Measurements from ENCODE around the gene SCAPER. TPM values are rescaled to one million over a fixed set of nuclear protein-coding genes. Genes with fewer than 3 reads are reported as not detected.

Gene SCAPER
- polyA plus RNA-seq, 1 donor from 2014 or later, result 77.1 TPM

- H3K4me3 ChIP-seq (ENCODE audit: low read length), result no peak overlapping the region
- H3K36me3 ChIP-seq (ENCODE audit: insufficient read depth, low read length), result no peaks in the 10 kb centered on the region
- no peak overlapping the region for H3K4me2 ChIP-seq (ENCODE audit: low read length)
- no peaks in the 10 kb centered on the region for H3K9me3 ChIP-seq (ENCODE audit: low read length)
- H3K79me2 ChIP-seq (replicated peaks; ENCODE audit: insufficient read depth, low read length), result no peaks in the 10 kb centered on the region
- H3K9me2 ChIP-seq (ENCODE audit: insufficient read depth, low read length), result no peaks in the 10 kb centered on the region
- no peak overlapping the region for H2AFZ ChIP-seq (ENCODE audit: low read depth, low read length)
- no peaks in the 10 kb centered on the region for H3F3A ChIP-seq (ENCODE audit: insufficient read depth, low read length, poor library complexity, severe bottlenecking)
- TF ChIP-seq TAF1 (IDR thresholded peaks at IDR 0.05; ENCODE audit: low read depth) (no peak), CTCF (IDR thresholded peaks at IDR 0.05; ENCODE audit: poor library complexity, severe bottlenecking) (no peak), SMC3 (conservative IDR thresholded peaks at IDR 0.05; ENCODE audit: poor library complexity) (no peak), REST (IDR thresholded peaks at IDR 0.05; ENCODE audit: borderline replicate concordance) (no peak), MXI1 (conservative IDR thresholded peaks at IDR 0.05; ENCODE audit: poor library complexity, severe bottlenecking) (no peak), POLR2AphosphoS5 (IDR thresholded peaks at IDR 0.05) (no peak), EZH2 (IDR thresholded peaks at IDR 0.05; ENCODE audit: borderline replicate concordance, insufficient read depth, low read length, poor library complexity, severe bottlenecking) (no peak), RAD21 (conservative IDR thresholded peaks at IDR 0.05) (no peak), EP300 (conservative IDR thresholded peaks at IDR 0.05; ENCODE audit: poor library complexity, severe bottlenecking) (no peak)
- H3K27ac ChIP-seq (ENCODE audit: low read length), result no peak overlapping the region
- H3K9ac ChIP-seq (ENCODE audit: low read length), result no peak overlapping the region
- no peaks in the 10 kb centered on the region for H3K27me3 ChIP-seq (ENCODE audit: insufficient read depth, low read depth, low read length)
- H4K20me1 ChIP-seq (ENCODE audit: insufficient read depth), result no peaks in the 10 kb centered on the region
These were observed 528.3 kb downstream of the SCAPER start for GRCh38 chr15:76376816-76377215.

GRCh38 chr15:76376029-76376428 is 529.1 kb downstream of the SCAPER start:
- H4K20me1 ChIP-seq (ENCODE audit: insufficient read depth), result no peaks in the 10 kb centered on the region
- no peak for TF ChIP-seq RAD21 (conservative IDR thresholded peaks at IDR 0.05)
- TF ChIP-seq MXI1 (conservative IDR thresholded peaks at IDR 0.05; ENCODE audit: poor library complexity, severe bottlenecking), result no peak
- no peak for TF ChIP-seq TAF1 (IDR thresholded peaks at IDR 0.05; ENCODE audit: low read depth)
- TF ChIP-seq EZH2 (IDR thresholded peaks at IDR 0.05; ENCODE audit: borderline replicate concordance, insufficient read depth, low read length, poor library complexity, severe bottlenecking), result no peak
- TF ChIP-seq CTCF (IDR thresholded peaks at IDR 0.05; ENCODE audit: poor library complexity, severe bottlenecking), result no peak
- TF ChIP-seq REST (IDR thresholded peaks at IDR 0.05; ENCODE audit: borderline replicate concordance), result no peak
- TF ChIP-seq EP300 (conservative IDR thresholded peaks at IDR 0.05; ENCODE audit: poor library complexity, severe bottlenecking), result no peak
- TF ChIP-seq POLR2AphosphoS5 (IDR thresholded peaks at IDR 0.05), result no peak
- TF ChIP-seq SMC3 (conservative IDR thresholded peaks at IDR 0.05; ENCODE audit: poor library complexity), result no peak

More at GRCh38 chr15:76376029-76376428, 529.1 kb downstream of the SCAPER start:
- Histone ChIP-seq H3K27ac (ENCODE audit: low read length) (no peak overlapping the region), H3K9me3 (ENCODE audit: low read length) (no peaks in the 10 kb centered on the region), H3F3A (ENCODE audit: insufficient read depth, low read length, poor library complexity, severe bottlenecking) (no peaks in the 10 kb centered on the region), H3K4me2 (ENCODE audit: low read length) (no peak overlapping the region), H3K79me2 (replicated peaks; ENCODE audit: insufficient read depth, low read length) (no peaks in the 10 kb centered on the region), H2AFZ (ENCODE audit: low read depth, low read length) (no peak overlapping the region), H3K36me3 (ENCODE audit: insufficient read depth, low read length) (no peaks in the 10 kb centered on the region), H3K9me2 (ENCODE audit: insufficient read depth, low read length) (no peaks in the 10 kb centered on the region), H3K4me3 (ENCODE audit: low read length) (no peak overlapping the region), H3K9ac (ENCODE audit: low read length) (no peak overlapping the region), H3K27me3 (ENCODE audit: insufficient read depth, low read depth, low read length) (no peaks in the 10 kb centered on the region)
